Glomerular visceral epithelial cell (primary cell): ENCODE results near the gene KCNG2.
A peak's percentile ranks its signal among the peaks of the same experiment; 100 is the strongest.
"Not testable (repeated sequence)": the region's sequence is repeated elsewhere in the genome, so short reads cannot be mapped to it uniquely, and the experiment has no call there.

Experiments
- DNase-seq: peaks from one replicate; pipeline ENCODE4 v3.0.0-alpha.2; 2016; ENCODE audit errors: extremely low spot score

The KCNG2 gene

GRCh38 chr18:79797518-79798345 is at the start of gene KCNG2:
KCNG2 (plus strand) TSS chr18:79797938; CDS start chr18:79863668, 65,730 bp downstream.
- no peak for DNase-seq

GRCh38 chr18:79748321-79749180 is 49.2 kb upstream of the KCNG2 start:
- no peak for DNase-seq

- DNase-seq = no peak
These were observed 48.2 kb upstream of the KCNG2 start for GRCh38 chr18:79749251-79750191.

GRCh38 chr18:79750980-79751571 is 46.7 kb upstream of the KCNG2 start:
- DNase-seq = peak; percentile 5

GRCh38 chr18:79751918-79752578 is 45.7 kb upstream of the KCNG2 start:
- not testable (repeated sequence) for DNase-seq

- not testable (repeated sequence) for DNase-seq
These were observed 44.8 kb upstream of the KCNG2 start for GRCh38 chr18:79752946-79753345.

- no peak for DNase-seq
These were observed 44.3 kb upstream of the KCNG2 start for GRCh38 chr18:79753391-79753851.

GRCh38 chr18:79754022-79754761 is 43.5 kb upstream of the KCNG2 start:
- DNase-seq = no peak

- DNase-seq = no peak
These were observed 42.8 kb upstream of the KCNG2 start for GRCh38 chr18:79754831-79755351.

GRCh38 chr18:79755496-79756142 is 42.1 kb upstream of the KCNG2 start:
- no peak for DNase-seq

GRCh38 chr18:79756143-79756500 is 41.6 kb upstream of the KCNG2 start:
- DNase-seq = no peak

- DNase-seq = no peak
These were observed 40.9 kb upstream of the KCNG2 start for GRCh38 chr18:79756826-79757225.

GRCh38 chr18:79760348-79760747 is 37.4 kb upstream of the KCNG2 start:
- no peak for DNase-seq

- no peak for DNase-seq
These were observed 36.9 kb upstream of the KCNG2 start for GRCh38 chr18:79760881-79761280.

GRCh38 chr18:79763407-79763806 is 34.3 kb upstream of the KCNG2 start:
- DNase-seq = no peak

- DNase-seq = no peak
These were observed 33.6 kb upstream of the KCNG2 start for GRCh38 chr18:79764131-79764530.

GRCh38 chr18:79765491-79766245 is 32.1 kb upstream of the KCNG2 start:
- no peak for DNase-seq

GRCh38 chr18:79766308-79766707 is 31.4 kb upstream of the KCNG2 start:
- DNase-seq = no peak
